Testis (tissue), 5 donors: ENCODE results near the gene GOLGA8G. TPM values are rescaled to one million over a fixed set of nuclear protein-coding genes. Genes with fewer than 3 reads are reported as not detected.
"Not testable (repeated sequence)": the region's sequence is repeated elsewhere in the genome, so short reads cannot be mapped to it uniquely, and the experiment has no call there.

Experiments
- DNase-seq: peaks from one replicate; pipeline ENCODE4 v3.0.0-alpha.2; 2019
- H3K27ac ChIP-seq, 2 donors: fragments of 200-600 bp; sonication (generic); one replicate each; pipeline ENCODE4 v1.5.1; 2019
- H3K27me3 ChIP-seq: fragments of 200-600 bp; sonication (generic); one replicate; pipeline ENCODE4 v1.5.1; 2019
- H3K36me3 ChIP-seq: fragments of 200-600 bp; sonication (generic); one replicate; pipeline ENCODE4 v1.5.1; 2017; ENCODE audit warnings: low read depth; ENCODE audit errors: missing control alignments
- H3K4me1 ChIP-seq: fragments of 200-600 bp; sonication (generic); one replicate; pipeline ENCODE4 v1.5.1; 2019
- H3K4me3 ChIP-seq, 2 donors: fragments of 200-600 bp; sonication (generic); one replicate each; pipeline ENCODE4 v1.5.1; 2017 to 2019
- H3K9me3 ChIP-seq: fragments of 200-600 bp; sonication (generic); one replicate; pipeline ENCODE4 v1.5.1; 2017
- WGBS, 2 donors: methylation state at CpG; one replicate each; pipeline ENCODE4 v1.1.5; 2018; 5-methylcytosine and 5-hydroxymethylcytosine counted together
- intact Hi-C: fragments of 100-400 bp; cut with DNase I; formaldehyde crosslinking; loops from one replicate; pipeline ENCODE4 v1.15.1; 2023; ENCODE audit warnings: low total_unique reads
- long read RNA-seq, 2 donors: transcript quantifications; one replicate each; lab custom pipeline, GENCODE V29; 2026
- microRNA-seq, 2 donors: library from miRNA; unstranded; fragments of <30 nt; microRNA quantifications; one replicate each; pipeline ENCODE4, GENCODE V29; 2016; ENCODE audit warnings: borderline number of aligned reads in 2 of 2, borderline replicate concordance in 1 of 2
- polyA plus RNA-seq: library from polyadenylated mRNA; stranded (reverse); fragments of 350-450 nt; fragmentation: Illumina TruSeq; extraction: RNeasy Lipid Tissue Mini Kit (QIAGEN cat#74804); gene quantifications from one replicate; pipeline ENCODE4 v1.2.3, GENCODE V29; 2014; ENCODE audit warnings: low read depth, low replicate concordance; ENCODE audit not compliant: insufficient read depth
- small RNA-seq, 2 donors: library from RNA; depleted of rRNA; stranded (forward); fragments of <200 nt; gene quantifications; one replicate each; pipeline ENCODE3, GENCODE V24; 2016
- total RNA-seq, 2 donors: library from RNA; depleted of rRNA; stranded (reverse); fragments of >200 nt; gene quantifications; one replicate each; pipeline ENCODE4 v1.2.3, GENCODE V29; 2016

Gene GOLGA8G, protein sequence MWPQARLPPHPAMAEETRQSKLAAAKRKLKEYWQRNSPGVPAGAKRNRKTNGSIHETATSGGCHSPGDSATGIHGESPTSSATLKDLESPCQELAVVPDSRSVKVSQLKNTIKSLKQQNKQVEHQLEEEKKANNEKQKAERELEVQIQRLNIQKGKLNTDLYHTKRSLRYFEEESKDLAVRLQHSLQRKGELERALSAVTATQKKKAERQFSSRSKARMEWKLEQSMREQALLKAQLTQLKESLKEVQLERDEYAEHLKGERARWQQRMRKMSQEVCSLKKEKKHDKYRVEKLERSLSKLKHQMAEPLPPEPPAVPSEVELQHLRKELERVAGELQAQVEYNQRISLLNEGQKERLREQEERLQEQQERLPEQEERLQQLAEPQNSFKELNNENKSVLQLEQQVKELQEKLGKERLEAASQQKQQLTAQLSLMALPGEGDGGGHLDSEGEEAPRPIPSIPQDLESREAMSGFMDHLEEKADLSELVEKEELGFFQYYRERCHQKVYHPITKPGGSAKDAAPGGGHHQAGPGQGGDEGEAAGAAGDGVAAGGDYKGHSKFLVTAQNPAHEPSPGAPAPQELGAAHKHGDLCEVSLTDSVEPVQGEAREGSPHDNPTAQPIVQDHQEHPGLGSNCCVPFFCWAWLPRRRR
- total RNA-seq: 10 to 100 TPM; 42.7 to 57.9 TPM
- polyA plus RNA-seq: 28.8 TPM
- long read RNA-seq, donor 1: 0 reads
- long read RNA-seq, donor 2: 0 reads

DNA sequence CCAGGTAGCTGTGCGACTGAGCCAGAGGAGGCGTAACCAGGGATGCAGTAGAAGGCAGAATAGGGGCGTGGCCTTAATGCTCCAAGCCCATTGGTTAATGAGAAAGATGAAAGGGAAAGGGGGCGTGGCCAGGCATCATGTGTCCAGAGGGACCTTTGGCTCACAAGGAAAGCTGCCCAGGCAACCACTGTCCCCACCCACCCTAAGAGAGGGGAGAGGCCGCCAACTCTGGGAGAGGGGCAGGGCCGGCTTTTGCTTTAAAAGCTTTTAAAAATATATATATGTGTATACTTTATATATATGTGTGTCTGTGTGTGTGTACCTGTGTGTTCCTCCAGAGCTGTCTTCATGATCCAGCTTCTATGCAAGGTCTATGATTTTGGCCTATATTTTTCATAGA lies at the start of gene GOLGA8G:
GOLGA8G (minus strand) TSS at position 18 of the 400 bp plus-strand sequence. CDS start 62 bp downstream, outside the sequence.
- WGBS, 2 donors: 64 to 73% methylated on average over 2 to 4 of the region's 6 CpGs
- not testable (repeated sequence) for H3K4me1 ChIP-seq

DNA sequence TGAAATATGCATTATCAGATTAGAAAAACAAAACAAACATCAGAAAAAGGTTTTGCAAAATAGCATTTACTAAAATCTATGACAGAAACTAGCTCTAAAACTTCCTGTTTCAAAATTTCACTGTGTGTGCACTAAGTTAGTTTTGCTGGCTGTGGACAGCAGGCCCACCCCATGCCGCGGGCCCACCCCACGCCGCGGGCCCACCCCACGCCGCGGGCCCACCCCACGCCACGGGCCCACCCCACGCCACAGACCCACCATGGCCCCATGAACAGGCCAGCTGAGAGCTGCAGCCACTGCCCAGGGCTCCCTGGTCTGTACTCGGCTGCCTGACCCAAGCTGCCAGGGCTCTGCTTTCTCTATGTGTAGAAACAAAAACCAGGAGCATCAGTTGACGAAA lies 40.6 kb upstream of the GOLGA8G start:
- not testable (repeated sequence) for H3K4me3 ChIP-seq

More for the DNA sequence above, at the start of gene GOLGA8G:
- H3K9me3 ChIP-seq, H3K27ac ChIP-seq, H3K4me3 ChIP-seq, H3K27me3 ChIP-seq, H3K36me3 ChIP-seq, intact Hi-C loops: not testable (repeated sequence)
- DNase-seq: peak; percentile 32

DNA sequence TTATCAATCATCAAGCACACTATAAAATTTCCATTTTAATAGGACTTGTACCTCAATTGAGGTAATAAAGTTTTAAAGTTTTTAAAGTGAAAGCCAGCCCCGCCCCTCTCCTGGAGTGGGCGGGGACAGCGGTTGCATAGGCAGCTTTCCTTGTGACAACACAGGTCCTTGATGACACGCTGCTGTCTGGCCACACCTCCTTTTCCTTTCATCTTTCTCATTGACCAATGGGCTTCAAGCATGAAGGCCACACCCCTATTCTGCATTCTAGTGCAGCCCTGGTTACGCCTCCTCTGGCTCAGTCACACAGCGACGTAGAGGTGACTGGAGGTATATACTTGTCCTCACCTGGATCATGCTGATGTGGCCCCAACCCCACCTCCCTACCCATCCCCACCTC lies 20.5 kb upstream of the GOLGA8G start, which contains the start of gene GOLGA6L25:
GOLGA6L25 (plus strand) TSS at position 301 of the 400 bp plus-strand sequence; CDS start at position 362, 61 bp downstream.
- whole genome bisulfite sequencing, 2 donors: no CpG with 5 or more reads among the region's 7 CpGs

More for the DNA sequence above, 40.6 kb upstream of the GOLGA8G start:
- intact Hi-C loops, H3K36me3 ChIP-seq, DNase-seq, H3K27me3 ChIP-seq, H3K27ac ChIP-seq, H3K4me1 ChIP-seq, H3K9me3 ChIP-seq: not testable (repeated sequence)
- WGBS, 2 donors: 89% methylated on average over 10 of the region's 13 CpGs; no CpG with 5 or more reads in 1 of the 2 donors

DNA sequence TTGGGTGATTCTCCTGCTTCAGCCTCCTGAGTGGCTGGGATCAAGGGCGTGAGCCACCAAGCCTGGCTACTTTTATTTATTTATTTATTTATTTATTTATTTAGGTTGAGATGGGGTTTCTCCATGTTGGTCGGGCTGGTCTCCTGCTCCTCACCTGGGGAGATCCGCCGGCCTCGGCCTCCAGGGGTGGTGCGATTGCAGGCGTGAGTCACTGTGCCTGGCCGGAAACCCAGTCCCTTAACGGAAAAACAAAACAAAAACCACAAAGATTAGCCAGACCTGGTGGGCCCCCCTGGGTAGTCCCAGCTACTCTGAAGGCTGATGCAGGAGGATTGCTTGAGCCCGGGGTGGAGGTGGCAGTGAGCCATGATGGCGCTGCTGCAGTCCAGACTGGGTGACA lies 17.6 kb downstream of the GOLGA8G start:
- WGBS, 2 donors: 70% methylated on average over 7 of the region's 11 CpGs; no CpG with 5 or more reads in 1 of the 2 donors
- H3K4me3 ChIP-seq, H3K4me1 ChIP-seq, DNase-seq, H3K27me3 ChIP-seq, H3K27ac ChIP-seq, H3K36me3 ChIP-seq, H3K9me3 ChIP-seq, intact Hi-C loops: not testable (repeated sequence)

More for the DNA sequence above, 20.5 kb upstream of the GOLGA8G start, which contains the start of gene GOLGA6L25:
- intact Hi-C loops, H3K9me3 ChIP-seq, H3K36me3 ChIP-seq, H3K4me3 ChIP-seq, H3K4me1 ChIP-seq, DNase-seq, H3K27me3 ChIP-seq, H3K27ac ChIP-seq: not testable (repeated sequence)

DNA sequence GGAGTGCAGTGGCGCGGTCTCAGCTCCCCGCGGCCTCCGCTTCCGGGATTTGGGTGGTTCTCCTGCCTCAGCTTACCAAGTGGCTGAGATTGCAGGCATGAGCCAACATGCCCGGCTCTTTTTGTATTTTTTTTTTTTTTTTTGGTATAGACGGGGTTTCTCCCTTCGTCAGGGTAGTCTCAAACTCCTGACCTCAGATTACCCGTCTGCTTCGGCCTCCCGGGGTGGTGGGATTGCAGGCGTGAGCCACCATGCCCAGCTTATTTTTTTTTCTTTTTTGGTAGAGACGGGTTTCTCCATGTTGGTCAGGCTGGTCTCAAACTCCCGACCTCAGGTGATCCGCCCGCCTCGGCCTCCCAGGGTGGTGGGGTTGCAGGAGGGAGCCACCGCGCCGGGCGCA lies 18.6 kb downstream of the GOLGA8G start:
- DNase-seq, H3K27me3 ChIP-seq, H3K27ac ChIP-seq, H3K4me3 ChIP-seq, H3K36me3 ChIP-seq, intact Hi-C loops, H3K9me3 ChIP-seq, H3K4me1 ChIP-seq: not testable (repeated sequence)
- 83% methylated on average over 6 of the region's 22 CpGs; no CpG with 5 or more reads in 1 of the 2 donors for WGBS, 2 donors

DNA sequence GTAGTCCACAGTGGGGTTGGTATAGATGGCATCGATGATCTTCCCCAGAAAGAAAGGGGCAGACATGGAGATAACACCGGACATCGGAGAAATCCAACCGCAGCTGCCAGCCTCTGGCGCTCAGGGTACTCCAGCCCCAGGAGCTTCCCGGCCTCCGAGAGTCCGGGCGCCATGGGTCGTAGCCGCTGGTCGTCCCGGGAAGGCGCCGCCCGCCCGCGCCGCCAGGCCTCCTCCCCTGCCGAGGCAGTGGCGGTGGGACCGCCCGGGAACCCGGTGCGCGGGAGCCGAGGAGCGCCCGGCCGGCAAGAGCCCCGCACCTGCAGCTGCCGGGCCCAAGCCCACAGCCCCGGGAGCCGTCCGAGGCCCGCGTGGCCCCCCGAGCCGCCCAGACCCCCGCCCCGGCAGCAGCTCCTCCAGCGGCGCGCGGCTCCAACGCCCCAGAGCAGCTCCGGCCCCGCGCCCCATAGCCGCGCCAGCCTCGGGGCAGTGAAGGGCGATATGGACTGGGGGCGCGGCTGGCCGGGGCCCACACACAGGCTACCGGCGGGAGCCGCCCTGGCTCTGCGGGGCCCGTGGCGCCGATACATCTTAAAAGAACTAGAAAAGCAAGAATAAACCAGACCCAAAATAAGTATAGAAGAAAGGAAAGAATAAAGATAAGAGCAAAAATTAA lies 24.4 kb downstream of the GOLGA8G start:
- H3K9me3 ChIP-seq, H3K27ac ChIP-seq, H3K36me3 ChIP-seq, DNase-seq, H3K4me1 ChIP-seq, H3K4me3 ChIP-seq, intact Hi-C loops, H3K27me3 ChIP-seq: not testable (repeated sequence)
- WGBS, 2 donors: no CpG with 5 or more reads among the region's 63 CpGs

DNA sequence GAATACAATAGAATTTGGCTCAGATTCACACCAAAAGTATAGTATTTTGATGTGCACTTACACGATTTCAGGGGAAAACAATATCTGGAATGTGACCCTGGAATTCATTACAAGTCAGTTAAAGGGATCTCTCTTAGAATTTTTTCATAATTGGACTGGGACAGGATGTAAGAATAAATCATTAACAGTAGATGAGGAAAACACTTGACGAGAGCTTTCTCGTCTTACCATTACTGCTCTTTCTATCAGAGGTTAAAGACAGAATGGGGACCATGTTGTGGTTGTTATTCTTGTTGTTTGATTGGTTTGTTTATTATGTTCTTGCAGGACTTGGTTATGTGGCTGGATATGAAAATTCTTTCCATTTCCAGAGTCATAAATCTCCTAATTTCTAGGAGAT lies 51.4 kb downstream of the GOLGA8G start:
- H3K4me3 ChIP-seq, DNase-seq, H3K27me3 ChIP-seq, H3K9me3 ChIP-seq, H3K4me1 ChIP-seq, H3K27ac ChIP-seq, H3K36me3 ChIP-seq, intact Hi-C loops: not testable (repeated sequence)
- no CpG with 5 or more reads among the region's 3 CpGs for WGBS, 2 donors

Small RNAs within 50 kb of the gene (microRNA-seq; reads per million reads assigned to microRNA genes)
- gene MIR4509-3: 0 reads per million in 2 donors

Small RNAs within 50 kb of the gene (small RNA-seq; reads per million reads assigned to genes)
- gene AC138749.2: 0 reads per million in 2 donors
- 0 reads per million in 2 donors for gene AC138749.4
- gene AC138749.5: 0 reads per million in 2 donors
- 0 reads per million in 2 donors for gene MIR4509-3
- gene RF00017: 0 reads per million in 2 donors

Other genes with a start within 250 kb of the GOLGA8G start
- gene HERC2, start 210.8 kb downstream of the GOLGA8G start, total RNA-seq: 100 to 1,000 TPM in 1 of 2 donors, 10 to 100 TPM in 1; 78.2 to 113 TPM
- 45.6 TPM for gene HERC2, start 210.8 kb downstream of the GOLGA8G start, polyA plus RNA-seq
- gene GOLGA6L24, start 174.9 kb downstream of the GOLGA8G start, total RNA-seq: 1 to 10 TPM; 1.2 to 6.6 TPM
- gene GOLGA6L24, start 174.9 kb downstream of the GOLGA8G start, polyA plus RNA-seq: 15.3 TPM
- 10 to 100 TPM; 14.8 to 39.6 TPM for gene GOLGA8F, start 154.3 kb downstream of the GOLGA8G start, total RNA-seq
- 46.4 TPM for gene GOLGA8F, start 154.3 kb downstream of the GOLGA8G start, polyA plus RNA-seq
- gene GOLGA6L25, start 20.6 kb upstream of the GOLGA8G start, total RNA-seq: not detected
- 6.0 TPM for gene GOLGA6L25, start 20.6 kb upstream of the GOLGA8G start, polyA plus RNA-seq
- gene GOLGA8M, start 179.4 kb upstream of the GOLGA8G start, total RNA-seq: 10 to 100 TPM in 1 of 2 donors, 1 to 10 TPM in 1; 7.2 to 17.6 TPM
- gene GOLGA8M, start 179.4 kb upstream of the GOLGA8G start, polyA plus RNA-seq: 8.7 TPM